ENCODE results near the gene ADARB2. TPM values are rescaled to one million over a fixed set of nuclear protein-coding genes. Genes with fewer than 3 reads are reported as not detected.
A peak's percentile ranks its signal among the peaks of the same experiment; 100 is the strongest.

Gene ADARB2
- total and polyA plus RNA-seq, 7 donors, result 0.05 to 0.39 (median 0.15) TPM; not detected in 2

GRCh38 chr10:1189166-1190051 lies 547.9 kb downstream of the ADARB2 start:
- intact Hi-C loops (cut with DNase I), result no loop called here
- ATAC-seq (no peak), DNase-seq (peak in 1 of 2 donors; percentile 5)
- Histone ChIP-seq H3K27me3 (ENCODE audit: insufficient read depth in 3 of 3, low read length in 2 of 3) (peaks cover 0 to 28% (median 2%) of the 10 kb centered on the region in 3 donors), H3K4me1 (no peaks in the 10 kb centered on the region), H3K27ac (no peak overlapping the region), H3K36me3 (ENCODE audit: insufficient read depth in 1 of 2, low read depth in 1 of 2) (no peaks in the 10 kb centered on the region), H3K9me3 (no peaks in the 10 kb centered on the region), H3K4me3 (no peak overlapping the region)
- 88 to 90% (median 90%) methylated on average over 20 to 24 of the region's 26 CpGs for WGBS, 3 donors
- no peak for TF ChIP-seq CTCF (IDR thresholded peaks at IDR 0.05)

GRCh38 chr10:1188558-1189135 lies 548.7 kb downstream of the ADARB2 start:
- H3K27ac ChIP-seq, result no peak overlapping the region
- no peaks in the 10 kb centered on the region for H3K9me3 ChIP-seq
- H3K4me1 ChIP-seq, result no peaks in the 10 kb centered on the region
- no peak for DNase-seq
- no peak for TF ChIP-seq CTCF (IDR thresholded peaks at IDR 0.05)
- intact Hi-C loops (cut with DNase I), result no loop called here
- no peak for ATAC-seq
- H3K4me3 ChIP-seq, result no peak overlapping the region
- 49 to 57% (median 50%) methylated on average over 14 of the region's 14 CpGs for WGBS, 3 donors
- no peaks in the 10 kb centered on the region for H3K36me3 ChIP-seq (ENCODE audit: insufficient read depth in 1 of 2, low read depth in 1 of 2)
- peaks cover 0 to 35% (median 2%) of the 10 kb centered on the region in 3 donors for H3K27me3 ChIP-seq (ENCODE audit: insufficient read depth in 3 of 3, low read length in 2 of 3)

DNA sequence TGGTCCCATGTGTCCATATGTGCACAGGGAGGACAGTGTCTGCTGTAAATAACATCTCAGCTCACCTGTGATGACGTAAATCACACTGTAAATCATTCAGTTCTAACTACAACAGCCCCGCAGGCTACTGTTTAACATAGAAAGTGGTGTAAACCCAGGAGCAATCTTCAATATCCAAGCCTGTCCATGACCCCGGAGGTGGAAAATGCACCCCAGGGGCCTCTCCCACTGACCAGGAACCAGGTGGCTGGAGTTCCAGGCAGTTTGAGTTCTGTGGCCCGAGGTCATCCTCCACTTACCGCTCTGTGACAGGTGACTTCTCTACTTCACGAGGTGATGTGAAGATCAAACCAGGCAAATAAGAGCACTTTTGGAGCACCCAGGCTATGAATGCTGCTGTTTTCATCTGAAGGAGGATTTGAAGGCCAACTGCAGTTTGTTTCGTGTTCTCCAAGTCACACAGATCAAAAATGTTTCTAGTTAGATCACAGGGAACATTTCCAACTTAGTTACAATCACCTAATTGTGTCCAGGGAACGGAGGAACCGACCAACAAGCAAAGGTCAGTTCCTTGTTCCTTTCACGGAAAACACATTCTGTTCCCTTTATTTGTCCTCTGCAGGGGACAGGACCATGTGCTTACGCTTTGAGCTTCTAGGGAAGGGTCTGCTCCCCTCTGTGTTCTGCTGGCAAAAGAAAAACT lies 549.3 kb downstream of the ADARB2 start:
- Histone ChIP-seq H3K4me1 (no peaks in the 10 kb centered on the region), H3K4me3 (no peak overlapping the region), H3K27me3 (ENCODE audit: insufficient read depth in 3 of 3, low read length in 2 of 3) (peaks cover 0 to 35% (median 2%) of the 10 kb centered on the region in 3 donors), H3K36me3 (ENCODE audit: insufficient read depth in 1 of 2, low read depth in 1 of 2) (no peaks in the 10 kb centered on the region), H3K9me3 (no peaks in the 10 kb centered on the region), H3K27ac (no peak overlapping the region)
- no peak for TF ChIP-seq CTCF (IDR thresholded peaks at IDR 0.05)
- ATAC-seq (no peak), DNase-seq (no peak)
- intact Hi-C loops (cut with DNase I), result no loop called here
- 59 to 64% (median 62%) methylated on average over 11 of the region's 11 CpGs for WGBS, 3 donors

DNA sequence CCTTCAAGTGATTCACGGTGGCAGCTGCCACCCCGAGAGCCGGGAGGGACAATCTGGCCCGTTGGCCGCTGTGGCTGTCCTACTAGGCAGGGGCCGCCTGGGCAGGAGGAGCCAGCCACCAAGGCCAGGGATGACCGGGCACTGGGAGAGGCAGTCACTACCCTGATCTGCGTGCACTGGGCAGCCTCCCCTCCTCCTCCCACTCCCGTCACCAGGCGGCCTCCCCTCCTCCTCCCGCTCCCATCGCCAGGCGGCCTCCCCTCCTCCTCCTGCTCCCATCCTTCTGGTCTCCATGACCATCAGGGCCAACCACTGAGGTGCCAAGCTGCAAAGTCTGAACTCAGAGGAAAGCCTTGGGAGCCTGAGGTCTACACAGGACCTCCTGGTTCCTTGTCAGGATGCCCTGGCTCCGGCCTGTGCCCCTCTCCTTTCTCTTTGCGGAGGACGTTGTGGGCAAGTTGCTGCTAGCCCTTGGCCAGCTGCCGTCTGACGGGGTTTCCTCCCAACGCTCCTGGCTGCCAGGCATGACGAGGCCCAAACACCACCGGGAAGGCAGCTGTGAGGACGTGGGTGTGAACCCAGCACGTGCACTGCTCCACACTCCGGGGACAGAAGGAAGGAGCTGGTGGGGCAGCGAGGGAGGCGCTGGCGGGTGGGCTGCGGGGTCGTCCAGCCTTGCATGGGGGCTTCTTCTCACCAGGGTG lies 550.0 kb downstream of the ADARB2 start:
- intact Hi-C loops (cut with DNase I), result no loop called here
- no peaks in the 10 kb centered on the region for H3K4me1 ChIP-seq
- no peaks in the 10 kb centered on the region for H3K9me3 ChIP-seq
- ATAC-seq, result no peak
- H3K27me3 ChIP-seq (ENCODE audit: insufficient read depth in 3 of 3, low read length in 2 of 3), result peaks cover 0 to 35% (median 2%) of the 10 kb centered on the region in 3 donors
- H3K36me3 ChIP-seq (ENCODE audit: insufficient read depth in 1 of 2, low read depth in 1 of 2), result no peaks in the 10 kb centered on the region
- H3K4me3 ChIP-seq, result no peak overlapping the region
- 71 to 75% (median 72%) methylated on average over 25 to 29 of the region's 29 CpGs for WGBS, 3 donors
- no peak for TF ChIP-seq CTCF (IDR thresholded peaks at IDR 0.05)
- no peak overlapping the region for H3K27ac ChIP-seq
- DNase-seq, result peak in 1 of 2 donors; percentile 25
